Spleen (tissue), 11 donors: Measurements from ENCODE around the gene EI24. TPM values are rescaled to one million over a fixed set of nuclear protein-coding genes. Genes with fewer than 3 reads are reported as not detected.
"Not testable (repeated sequence)": the region's sequence is repeated elsewhere in the genome, so short reads cannot be mapped to it uniquely, and the experiment has no call there.

ENCODE experiments used
- DNase-seq: peaks from one replicate; pipeline ENCODE4 v3.0.0-alpha.2; 2020
- H3K27ac ChIP-seq, 8 donors: fragments of 200-600 bp; sonication (generic) in 7 of 8; 1 replicate in 4 of 8; 2 replicates in 4 of 8; pipeline versions ENCODE4 v1.5.0 to v1.8.0; 2016 to 2021; ENCODE audit warnings: inconsistent platforms in 4 of 8, mild to moderate bottlenecking in 4 of 8, moderate library complexity in 1 of 8
- H3K27me3 ChIP-seq, 7 donors: fragments of 200-600 bp; sonication (generic) in 6 of 7; replicated peaks in 1 of 7; 1 replicate in 4 of 7; 2 replicates in 3 of 7; pipeline versions ENCODE4 v1.5.0 to v1.8.0; 2016 to 2021; ENCODE audit warnings: inconsistent platforms in 3 of 7, mild to moderate bottlenecking in 1 of 7
- H3K36me3 ChIP-seq, 6 donors: fragments of 200-600 bp; sonication (generic) in 5 of 6; 1 replicate in 4 of 6; 2 replicates in 2 of 6; pipeline versions ENCODE4 v1.5.0 to v1.8.0; 2016 to 2021; ENCODE audit warnings: inconsistent platforms in 2 of 6
- H3K4me1 ChIP-seq, 6 donors: fragments of 200-600 bp; sonication (generic) in 5 of 6; 1 replicate in 3 of 6; 2 replicates in 3 of 6; pipeline versions ENCODE4 v1.5.0 to v1.8.0; 2016 to 2021; ENCODE audit warnings: inconsistent platforms in 3 of 6
- H3K4me3 ChIP-seq, 8 donors: fragments of 200-600 bp; sonication (generic) in 7 of 8; 1 replicate in 4 of 8; 2 replicates in 4 of 8; pipeline versions ENCODE4 v1.5.0 to v1.8.0; 2016 to 2021; ENCODE audit warnings: inconsistent platforms in 4 of 8, mild to moderate bottlenecking in 4 of 8, moderate library complexity in 2 of 8
- H3K9me3 ChIP-seq, 8 donors: fragments of 200-600 bp; sonication (generic) in 7 of 8; 1 replicate in 4 of 8; 2 replicates in 4 of 8; pipeline versions ENCODE4 v1.5.0 to v1.8.0; 2016 to 2021; ENCODE audit warnings: inconsistent platforms in 4 of 8
- CTCF ChIP-seq, 11 experiments: fragments of 200-600 bp in 7 of 11; fragments of 450-650 bp in 4 of 11; sonication (generic) in 4 of 11; IDR thresholded peaks in 8 of 11; conservative IDR thresholded peaks in 3 of 11; 1 replicate in 7 of 11; 2 replicates in 4 of 11; pipeline versions ENCODE4 v1.4.0 to v1.8.0; 2016 to 2021; ENCODE audit warnings: antibody characterized with exemption in 11 of 11, inconsistent platforms in 4 of 11, mild to moderate bottlenecking in 1 of 11
- POLR2A ChIP-seq, 3 donors: fragments of 450-650 bp; IDR thresholded peaks; one replicate each; pipeline ENCODE4 v1.5.1; 2017; ENCODE audit warnings: antibody characterized with exemption in 3 of 3, mild to moderate bottlenecking in 1 of 3
- POLR2AphosphoS5 ChIP-seq, 3 donors: sonication (generic); formaldehyde crosslinking; IDR thresholded peaks; one replicate each; pipeline ENCODE4 v1.5.1; 2017; ENCODE audit warnings: antibody characterized with exemption in 3 of 3
- WGBS, 5 donors: extraction: QIAGEN DNeasy Blood & Tissue Kit in 3 of 5; methylation state at CpG; one replicate each; pipeline versions ENCODE4 v1.1.5 to v1.1.7; 2013 to 2018; 5-methylcytosine and 5-hydroxymethylcytosine counted together
- intact Hi-C: fragments of 100-400 bp; cut with DNase I; formaldehyde crosslinking; loops from one replicate; pipeline ENCODE4 v1.15.0; 2023; ENCODE audit warnings: low total_unique reads
- polyA plus RNA-seq, 3 donors: library from polyadenylated mRNA; stranded (reverse); fragments of 200-250 nt; gene quantifications; one replicate each; pipeline ENCODE4 v1.2.1, GENCODE V29; 2013
- total RNA-seq, 7 donors: library from RNA; depleted of rRNA in 3 of 7; stranded (reverse); fragments of >200 nt in 3 of 7; fragmentation: NEBNext Ultra II Directional in 4 of 7; extraction: Animal tissue kit (Norgen Biotek cat#: 25700) in 4 of 7; gene quantifications; one replicate each; pipeline versions ENCODE4 v1.1.0 to v1.2.1, GENCODE V29; 2016 to 2021
- donor health status: healthy with polysubstance abuse.
- donor health status: DM: no; HTN: no; CAD: no; lungs with moderate emphysema.
- donor health status: DM: no; HTN: no; CAD: no.
- donor health status: Bipolar disorder and iron deficiency.
- donor health status: healthy.
- donor health status: DM: no; HTN: no; CAD: no.
- donor health status: DM: yes; HTN: yes; CAD: no.

Gene EI24
- total and polyA plus RNA-seq, 10 donors, result 15.5 to 71.3 (median 41.4) TPM

- TF ChIP-seq POLR2AphosphoS5 (IDR thresholded peaks at IDR 0.05), result no peak
- TF ChIP-seq CTCF (IDR thresholded peaks at IDR 0.05 in 8 of 11, conservative IDR thresholded peaks at IDR 0.05 in 3 of 11), result no peak
- TF ChIP-seq POLR2A (IDR thresholded peaks at IDR 0.05), result no peak
- no peaks in the 10 kb centered on the region for H3K9me3 ChIP-seq
- no peak overlapping the region for H3K27ac ChIP-seq
- WGBS, 5 donors, result 61 to 94% (median 77%) methylated on average over 1 of the region's 1 CpG
- no peaks in the 10 kb centered on the region for H3K4me1 ChIP-seq
- no peaks in the 10 kb centered on the region for H3K36me3 ChIP-seq
- intact Hi-C loops, result no loop called here
- H3K27me3 ChIP-seq, result no peaks in the 10 kb centered on the region
- no peak for DNase-seq
- no peak overlapping the region for H3K4me3 ChIP-seq
Measured at GRCh38 chr11:125535585-125535984, 33.7 kb upstream of the EI24 start.

GRCh38 chr11:125536834-125537233 lies 32.4 kb upstream of the EI24 start:
- DNase-seq, H3K4me3 ChIP-seq, H3K36me3 ChIP-seq, H3K27ac ChIP-seq, intact Hi-C loops, H3K9me3 ChIP-seq, H3K27me3 ChIP-seq, H3K4me1 ChIP-seq: not testable (repeated sequence)
- 64 to 83% (median 79%) methylated on average over 5 to 11 of the region's 19 CpGs; no CpG with 5 or more reads in 1 of the 5 donors for WGBS, 5 donors

- no peak overlapping the region for H3K27ac ChIP-seq
- intact Hi-C loops, result no loop called here
- no peaks in the 10 kb centered on the region for H3K27me3 ChIP-seq
- H3K4me3 ChIP-seq, result no peak overlapping the region
- no peak for DNase-seq
- H3K4me1 ChIP-seq, result no peaks in the 10 kb centered on the region
- H3K9me3 ChIP-seq, result peaks cover 0 to 25% (median 18%) of the 10 kb centered on the region in 8 donors
- TF ChIP-seq POLR2A (IDR thresholded peaks at IDR 0.05) (no peak), CTCF (IDR thresholded peaks at IDR 0.05 in 8 of 11, conservative IDR thresholded peaks at IDR 0.05 in 3 of 11) (no peak), POLR2AphosphoS5 (IDR thresholded peaks at IDR 0.05) (no peak)
- H3K36me3 ChIP-seq, result no peaks in the 10 kb centered on the region
Measured at GRCh38 chr11:125542709-125543108, 26.6 kb upstream of the EI24 start.

GRCh38 chr11:125550780-125551179 lies 18.5 kb upstream of the EI24 start:
- 85 to 94% (median 89%) methylated on average over 1 of the region's 1 CpG for WGBS, 5 donors
- Histone ChIP-seq H3K27me3 (no peaks in the 10 kb centered on the region), H3K27ac (no peak overlapping the region), H3K4me1 (no peaks in the 10 kb centered on the region), H3K4me3 (no peak overlapping the region), H3K9me3 (peaks cover 14 to 52% (median 43%) of the 10 kb centered on the region in 8 donors), H3K36me3 (no peaks in the 10 kb centered on the region)
- intact Hi-C loops, result no loop called here
- DNase-seq, result no peak
- TF ChIP-seq CTCF (IDR thresholded peaks at IDR 0.05 in 8 of 11, conservative IDR thresholded peaks at IDR 0.05 in 3 of 11), result no peak
- TF ChIP-seq POLR2AphosphoS5 (IDR thresholded peaks at IDR 0.05), result no peak
- TF ChIP-seq POLR2A (IDR thresholded peaks at IDR 0.05), result no peak

- TF ChIP-seq POLR2AphosphoS5 (IDR thresholded peaks at IDR 0.05), result no peak
- TF ChIP-seq CTCF (IDR thresholded peaks at IDR 0.05 in 8 of 11, conservative IDR thresholded peaks at IDR 0.05 in 3 of 11), result no peak
- TF ChIP-seq POLR2A (IDR thresholded peaks at IDR 0.05), result no peak
- WGBS, 5 donors, result 48 to 78% (median 61%) methylated on average over 1 of the region's 1 CpG
- intact Hi-C loops, result no loop called here
Measured at GRCh38 chr11:125551835-125552342, 17.4 kb upstream of the EI24 start.

More at GRCh38 chr11:125551835-125552342, 17.4 kb upstream of the EI24 start:
- Histone ChIP-seq H3K4me3 (no peak overlapping the region), H3K36me3 (no peaks in the 10 kb centered on the region), H3K27me3 (no peaks in the 10 kb centered on the region), H3K9me3 (peaks cover 14 to 56% (median 46%) of the 10 kb centered on the region in 8 donors), H3K4me1 (no peaks in the 10 kb centered on the region), H3K27ac (no peak overlapping the region)
- DNase-seq, result no peak
